Neural progenitor cell (in vitro differentiated cells): ENCODE measurements around the gene MAMDC4.

Source experiments
- EZH2 ChIP-seq: fragments of 200-600 bp; sonication (generic); IDR thresholded peaks from 2 replicates; pipeline ENCODE4 v1.6.1; 2017; ENCODE audit warnings: antibody characterized with exemption, mild to moderate bottlenecking, moderate library complexity
- TF ChIP-seq, protein P1 (sequence below): fragments of 200-600 bp; sonication (generic); IDR thresholded peaks from 2 replicates; pipeline ENCODE4 v1.5.1; 2017; ENCODE audit warnings: antibody characterized with exemption, mild to moderate bottlenecking

DNA sequence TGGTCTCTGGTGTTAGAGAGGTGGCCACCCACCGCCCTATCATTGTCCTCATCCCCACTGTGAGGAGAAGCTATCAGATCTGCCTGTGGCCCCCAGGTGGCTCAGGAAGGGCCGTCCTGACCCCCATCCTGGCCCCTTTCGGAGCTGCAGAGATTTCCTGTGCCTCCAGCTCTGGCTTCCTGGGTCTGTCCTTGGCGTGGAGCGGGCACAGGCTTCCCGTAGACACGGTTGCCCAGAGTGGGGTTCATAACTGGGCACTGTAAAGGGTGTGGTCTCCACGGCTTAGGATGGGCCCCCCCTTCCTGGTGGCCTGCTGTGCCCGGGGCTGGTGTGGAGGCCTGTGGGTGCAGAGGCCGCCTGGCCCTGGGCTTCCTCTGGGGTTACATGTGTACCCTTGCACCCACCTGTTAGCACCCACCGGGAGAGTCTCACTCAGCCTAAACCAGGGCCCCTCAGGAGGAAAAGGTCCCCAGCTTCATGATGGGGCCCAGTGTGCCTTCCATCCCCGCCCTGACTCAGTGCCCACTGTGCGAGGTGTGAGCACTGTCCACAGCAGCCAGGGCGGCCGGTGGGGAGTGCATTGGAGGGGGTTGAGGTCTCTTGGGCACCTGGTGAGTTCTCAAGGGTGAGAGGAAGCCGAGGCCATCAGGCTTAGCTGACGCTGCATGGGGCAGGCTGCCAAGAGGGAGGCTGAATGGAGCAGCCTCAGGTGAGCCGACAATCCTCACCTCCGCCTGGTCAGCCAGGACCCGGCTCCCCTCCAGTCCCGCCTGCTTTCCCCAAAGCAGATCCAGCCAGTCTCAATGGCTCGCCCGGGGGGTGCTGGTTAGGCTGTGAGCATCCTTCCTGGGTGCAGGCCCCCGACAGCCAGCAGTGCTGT is 25.2 kb upstream of the MAMDC4 start:
- TF ChIP-seq, protein P1, sequence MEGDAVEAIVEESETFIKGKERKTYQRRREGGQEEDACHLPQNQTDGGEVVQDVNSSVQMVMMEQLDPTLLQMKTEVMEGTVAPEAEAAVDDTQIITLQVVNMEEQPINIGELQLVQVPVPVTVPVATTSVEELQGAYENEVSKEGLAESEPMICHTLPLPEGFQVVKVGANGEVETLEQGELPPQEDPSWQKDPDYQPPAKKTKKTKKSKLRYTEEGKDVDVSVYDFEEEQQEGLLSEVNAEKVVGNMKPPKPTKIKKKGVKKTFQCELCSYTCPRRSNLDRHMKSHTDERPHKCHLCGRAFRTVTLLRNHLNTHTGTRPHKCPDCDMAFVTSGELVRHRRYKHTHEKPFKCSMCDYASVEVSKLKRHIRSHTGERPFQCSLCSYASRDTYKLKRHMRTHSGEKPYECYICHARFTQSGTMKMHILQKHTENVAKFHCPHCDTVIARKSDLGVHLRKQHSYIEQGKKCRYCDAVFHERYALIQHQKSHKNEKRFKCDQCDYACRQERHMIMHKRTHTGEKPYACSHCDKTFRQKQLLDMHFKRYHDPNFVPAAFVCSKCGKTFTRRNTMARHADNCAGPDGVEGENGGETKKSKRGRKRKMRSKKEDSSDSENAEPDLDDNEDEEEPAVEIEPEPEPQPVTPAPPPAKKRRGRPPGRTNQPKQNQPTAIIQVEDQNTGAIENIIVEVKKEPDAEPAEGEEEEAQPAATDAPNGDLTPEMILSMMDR, result no peak
- no peak for TF ChIP-seq EZH2
